Skeletal muscle satellite cell (primary cell): ENCODE data around the gene ADGRD2.

Experiments
- H3K27me3 ChIP-seq: 2 replicates; pipeline ENCODE4 v1.7.0; 2013; ENCODE audit warnings: low read length; ENCODE audit not compliant: control insufficient read depth, insufficient read depth
- H3K36me3 ChIP-seq: 2 replicates; pipeline ENCODE4 v1.7.0; 2013; ENCODE audit warnings: mild to moderate bottlenecking, control low read depth, low read length; ENCODE audit not compliant: insufficient read depth
- H3K4me1 ChIP-seq: 2 replicates; pipeline ENCODE4 v1.7.0; 2013; ENCODE audit warnings: low read length; ENCODE audit not compliant: control insufficient read depth, insufficient read depth
- H3K4me2 ChIP-seq: 2 replicates; pipeline ENCODE4 v1.7.0; 2013; ENCODE audit warnings: mild to moderate bottlenecking, low read length
- H3K4me3 ChIP-seq: 2 replicates; pipeline ENCODE4 v1.7.0; 2013; ENCODE audit warnings: low read length
- H3K9ac ChIP-seq: 2 replicates; pipeline ENCODE4 v1.7.0; 2013; ENCODE audit warnings: mild to moderate bottlenecking, low read depth, low read length, moderate library complexity
- H3K9me3 ChIP-seq: replicated peaks from 2 replicates; pipeline ENCODE4 v1.7.0; 2013; ENCODE audit warnings: mild to moderate bottlenecking, control low read depth, low read length

The ADGRD2 gene

DNA sequence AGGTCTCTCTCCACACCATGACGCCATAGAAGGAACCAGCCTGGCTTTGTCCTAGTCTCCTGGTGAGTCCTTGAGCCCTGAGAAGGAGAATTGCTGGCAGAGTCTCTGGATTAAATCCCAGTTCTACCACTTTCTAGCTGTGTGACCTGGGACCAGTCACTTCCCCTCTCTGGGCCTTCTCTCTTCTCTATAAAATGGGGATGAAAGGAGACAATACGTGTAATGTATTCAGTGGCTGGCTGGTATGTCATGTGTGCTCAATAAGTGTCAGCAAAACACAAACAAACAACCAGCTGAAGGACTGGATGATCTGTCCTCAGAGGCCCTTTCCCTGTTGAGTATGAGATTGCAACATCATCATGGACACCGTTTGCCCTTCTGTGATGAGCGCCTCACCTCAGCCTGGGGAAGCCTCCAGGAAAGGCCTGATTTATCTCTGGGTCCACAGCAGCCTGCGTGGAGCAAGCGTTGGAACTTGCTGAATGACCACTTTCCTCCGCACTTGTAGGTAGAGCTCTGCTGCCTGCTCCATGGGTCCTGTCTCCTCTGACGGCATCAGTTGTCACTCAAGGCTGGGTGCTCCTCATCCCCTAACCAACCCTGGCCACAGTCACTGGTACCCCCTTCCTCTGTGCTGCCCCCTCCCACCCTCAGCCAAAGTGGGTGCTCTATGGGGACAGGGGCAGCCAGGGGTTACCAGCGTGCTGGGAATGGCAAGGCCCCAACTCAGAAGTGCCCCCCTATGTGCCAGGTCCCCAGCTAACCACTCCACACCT is 60.6 kb downstream of the ADGRD2 start:
- Histone ChIP-seq H3K4me1 (no peaks in the 10 kb centered on the region), H3K9me3 (no peaks in the 10 kb centered on the region)

DNA sequence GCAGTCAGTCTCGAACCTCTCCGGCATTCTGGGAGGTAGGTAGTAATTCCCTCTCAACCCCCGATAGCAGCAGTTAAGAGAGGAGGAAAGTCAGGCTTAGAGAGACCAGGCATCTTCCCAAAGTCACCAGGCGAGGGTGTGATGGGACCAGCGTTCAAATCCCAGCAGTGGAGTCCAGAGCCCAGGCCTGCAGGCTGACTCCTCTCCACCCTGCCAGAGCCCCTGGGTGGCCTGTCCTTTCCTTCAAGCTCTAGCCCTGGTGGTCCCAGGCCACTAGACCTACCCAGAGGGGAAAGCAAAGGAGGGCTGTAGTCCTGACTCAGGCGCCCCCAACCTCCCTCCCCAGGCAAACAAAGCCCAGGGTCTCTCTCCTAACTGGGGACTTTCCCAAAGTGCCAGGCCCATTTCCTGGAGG is 61.2 kb downstream of the ADGRD2 start:
- no peaks in the 10 kb centered on the region for H3K4me1 ChIP-seq
- no peak overlapping the region for H3K4me3 ChIP-seq
- H3K4me2 ChIP-seq = no peak overlapping the region
- no peaks in the 10 kb centered on the region for H3K9me3 ChIP-seq
- H3K9ac ChIP-seq = no peak overlapping the region
- no peaks in the 10 kb centered on the region for H3K36me3 ChIP-seq
- H3K27me3 ChIP-seq = peaks cover 38% of the 10 kb centered on the region

More for the DNA sequence above, 60.6 kb downstream of the ADGRD2 start:
- no peak overlapping the region for H3K4me3 ChIP-seq
- no peak overlapping the region for H3K4me2 ChIP-seq
- H3K9ac ChIP-seq = no peak overlapping the region
- H3K27me3 ChIP-seq = peaks cover 40% of the 10 kb centered on the region
- no peaks in the 10 kb centered on the region for H3K36me3 ChIP-seq

DNA sequence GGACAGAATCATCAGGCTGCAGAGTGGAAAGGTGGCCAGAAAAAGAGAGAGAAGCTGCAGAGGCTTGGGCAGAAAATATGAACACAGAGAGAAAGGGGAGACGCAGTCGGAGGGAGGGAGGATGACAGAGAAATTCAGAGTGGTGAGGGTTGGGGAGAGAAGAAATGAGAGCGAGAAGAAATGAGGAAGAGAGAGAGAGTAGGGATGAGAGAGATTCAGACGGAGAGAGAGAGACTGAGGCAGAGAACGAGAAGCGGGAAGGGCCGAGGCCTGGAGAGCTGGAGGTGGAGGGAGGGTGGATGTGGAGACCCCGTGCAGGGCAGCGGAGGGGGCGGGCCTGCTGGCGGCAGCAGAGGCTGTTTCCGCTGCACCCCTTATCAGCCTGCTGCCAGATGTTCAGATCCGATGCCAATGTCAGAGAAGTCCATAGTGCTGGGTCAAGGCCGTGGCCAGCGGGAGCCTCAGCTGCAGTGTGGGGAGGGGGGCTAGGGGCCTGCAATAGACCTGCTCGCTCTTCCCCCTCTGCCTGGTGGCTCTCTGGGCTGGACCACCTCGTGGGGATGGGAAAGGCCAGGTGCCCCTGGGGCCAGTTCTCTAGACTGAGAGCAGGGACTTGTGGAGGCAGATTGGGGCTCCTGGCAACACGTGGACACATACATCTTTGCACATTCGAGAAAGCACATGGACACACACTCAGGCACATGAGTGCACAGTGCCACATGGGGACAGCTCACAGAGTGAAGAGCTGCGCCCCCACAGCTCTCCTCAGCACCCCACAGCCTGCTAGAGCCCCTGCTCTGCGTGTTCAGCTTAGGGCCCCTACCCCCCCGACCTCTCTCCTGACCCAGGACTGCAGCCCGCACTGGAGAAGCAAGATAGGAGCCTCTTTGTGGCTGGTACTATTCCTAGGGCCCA is 61.9 kb downstream of the ADGRD2 start:
- Histone ChIP-seq H3K4me2 (no peak overlapping the region), H3K4me1 (no peaks in the 10 kb centered on the region), H3K36me3 (no peaks in the 10 kb centered on the region), H3K4me3 (no peak overlapping the region), H3K27me3 (peaks cover 43% of the 10 kb centered on the region), H3K9me3 (no peaks in the 10 kb centered on the region), H3K9ac (no peak overlapping the region)

DNA sequence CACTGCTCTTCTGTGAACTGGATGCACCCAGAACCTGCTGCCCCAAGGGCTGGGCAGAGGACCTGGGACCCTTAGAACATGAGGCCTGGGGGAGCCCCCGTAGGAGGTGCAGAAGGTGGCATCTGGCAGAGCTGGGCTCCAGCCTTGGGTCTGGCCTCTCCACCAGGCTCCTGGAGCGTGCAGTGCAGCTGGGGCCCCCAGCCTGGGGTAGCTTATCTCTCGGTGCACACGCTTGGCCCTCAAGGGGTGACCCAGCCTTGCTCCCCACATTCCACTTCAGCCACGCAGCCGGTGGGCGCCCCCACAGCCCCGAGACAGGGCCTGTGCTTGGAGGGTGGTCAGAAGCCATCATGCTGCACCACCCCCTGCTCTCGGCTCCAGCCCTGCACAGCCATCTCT is 62.6 kb downstream of the ADGRD2 start:
- Histone ChIP-seq H3K36me3 (no peaks in the 10 kb centered on the region), H3K9me3 (no peaks in the 10 kb centered on the region), H3K27me3 (peaks cover 47% of the 10 kb centered on the region), H3K4me3 (no peak overlapping the region), H3K4me1 (no peaks in the 10 kb centered on the region), H3K4me2 (no peak overlapping the region), H3K9ac (no peak overlapping the region)

DNA sequence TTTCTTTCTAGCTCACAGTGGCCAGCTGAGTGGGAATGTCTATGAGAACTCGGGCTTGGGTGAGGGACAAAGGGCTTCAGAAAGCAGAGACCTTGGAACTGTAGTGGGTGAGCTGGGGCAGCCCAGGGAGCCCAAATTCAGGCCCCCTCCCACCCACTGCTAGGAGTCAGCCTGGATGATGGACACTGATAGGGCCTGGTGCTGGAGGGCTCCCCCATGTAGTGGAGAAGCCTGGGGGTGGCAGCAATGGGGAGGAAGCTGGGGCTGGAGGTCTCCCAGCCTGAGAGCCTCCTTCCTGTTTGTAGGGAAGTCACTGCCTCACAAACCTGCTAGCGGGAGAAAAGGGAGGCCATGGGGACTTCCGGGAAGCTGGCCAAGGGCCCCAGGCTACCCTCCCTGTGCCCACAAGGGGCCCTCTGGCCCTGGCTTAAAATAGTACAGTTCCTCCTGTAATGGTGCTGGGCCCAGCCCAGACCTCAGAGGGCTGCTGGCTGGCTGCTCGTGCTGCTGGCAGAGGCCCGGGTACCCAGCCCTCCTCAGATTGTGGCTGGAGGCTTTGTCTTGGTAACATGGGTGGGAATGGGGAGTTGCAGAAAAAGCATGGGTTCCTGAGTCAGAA is 63.2 kb downstream of the ADGRD2 start:
- no peaks in the 10 kb centered on the region for H3K9me3 ChIP-seq
- H3K4me3 ChIP-seq = no peak overlapping the region
- no peaks in the 10 kb centered on the region for H3K4me1 ChIP-seq
- H3K36me3 ChIP-seq = no peaks in the 10 kb centered on the region
- H3K9ac ChIP-seq = no peak overlapping the region
- no peak overlapping the region for H3K4me2 ChIP-seq
- peaks cover 54% of the 10 kb centered on the region for H3K27me3 ChIP-seq

DNA sequence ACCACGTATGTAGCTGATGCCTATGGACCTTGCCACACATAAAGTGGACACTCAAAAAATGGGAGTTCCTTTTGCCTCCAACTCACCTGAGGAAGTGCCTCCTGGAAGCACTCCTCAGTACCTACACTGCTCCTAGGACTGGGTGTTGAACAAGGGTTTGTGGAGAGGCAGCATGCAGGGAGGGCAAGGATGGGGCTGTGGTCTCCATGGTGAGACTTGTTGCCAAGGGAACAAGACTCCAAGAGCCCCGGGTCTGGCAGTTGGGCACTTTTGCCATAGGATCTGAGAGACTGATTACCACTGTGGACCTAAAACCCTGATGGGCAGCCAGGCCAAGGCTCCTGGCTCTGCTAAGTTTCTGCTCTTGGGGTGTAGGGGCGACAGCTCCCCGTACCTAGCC is 63.9 kb downstream of the ADGRD2 start:
- Histone ChIP-seq H3K27me3 (peaks cover 59% of the 10 kb centered on the region), H3K4me3 (no peak overlapping the region), H3K4me1 (no peaks in the 10 kb centered on the region), H3K9me3 (no peaks in the 10 kb centered on the region), H3K36me3 (no peaks in the 10 kb centered on the region), H3K9ac (no peak overlapping the region), H3K4me2 (no peak overlapping the region)

DNA sequence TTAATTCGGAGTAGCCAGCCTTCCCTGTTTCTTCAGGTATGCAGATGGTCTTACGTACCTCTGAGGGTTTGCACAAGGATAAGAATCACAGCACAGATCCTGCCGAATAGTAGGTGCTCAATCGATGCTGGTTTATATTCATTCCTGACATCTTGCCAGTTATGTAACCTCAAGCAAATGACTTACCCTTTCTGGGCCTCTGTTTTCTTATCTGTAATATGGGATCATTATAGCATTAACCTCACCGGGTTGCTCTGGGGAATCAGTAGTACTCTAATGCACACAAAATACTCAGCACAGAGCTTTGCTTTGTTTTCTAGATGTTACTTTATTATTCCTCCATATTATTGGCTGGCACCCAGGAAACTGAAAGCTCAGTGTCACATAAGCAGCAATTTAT is 64.6 kb downstream of the ADGRD2 start:
- no peaks in the 10 kb centered on the region for H3K36me3 ChIP-seq
- peaks cover 62% of the 10 kb centered on the region for H3K27me3 ChIP-seq
- H3K4me1 ChIP-seq = no peaks in the 10 kb centered on the region
- H3K4me3 ChIP-seq = no peak overlapping the region
- no peak overlapping the region for H3K9ac ChIP-seq
- no peak overlapping the region for H3K4me2 ChIP-seq
- H3K9me3 ChIP-seq = no peaks in the 10 kb centered on the region

DNA sequence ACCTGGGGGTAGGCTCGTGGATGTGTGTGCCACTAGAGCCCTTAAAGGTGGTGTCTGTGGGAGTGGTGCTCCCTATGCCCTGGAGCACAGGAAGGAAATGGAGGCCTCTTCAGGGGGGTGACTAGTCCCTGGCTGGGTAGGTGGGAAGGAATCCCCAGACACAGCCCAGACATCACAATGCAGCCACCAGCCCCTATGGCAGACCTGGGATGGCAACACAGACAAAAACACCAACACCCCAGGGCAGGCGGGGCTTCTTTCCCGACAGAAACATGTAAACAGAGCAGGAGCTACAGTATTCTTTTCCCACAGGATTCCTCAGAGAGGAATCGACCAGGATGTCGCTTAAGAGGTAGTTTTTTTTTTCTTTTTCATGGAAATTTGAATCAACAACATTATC is 67.3 kb downstream of the ADGRD2 start:
- peaks cover 57% of the 10 kb centered on the region for H3K27me3 ChIP-seq
- H3K9me3 ChIP-seq = no peaks in the 10 kb centered on the region
- no peaks in the 10 kb centered on the region for H3K4me1 ChIP-seq

DNA sequence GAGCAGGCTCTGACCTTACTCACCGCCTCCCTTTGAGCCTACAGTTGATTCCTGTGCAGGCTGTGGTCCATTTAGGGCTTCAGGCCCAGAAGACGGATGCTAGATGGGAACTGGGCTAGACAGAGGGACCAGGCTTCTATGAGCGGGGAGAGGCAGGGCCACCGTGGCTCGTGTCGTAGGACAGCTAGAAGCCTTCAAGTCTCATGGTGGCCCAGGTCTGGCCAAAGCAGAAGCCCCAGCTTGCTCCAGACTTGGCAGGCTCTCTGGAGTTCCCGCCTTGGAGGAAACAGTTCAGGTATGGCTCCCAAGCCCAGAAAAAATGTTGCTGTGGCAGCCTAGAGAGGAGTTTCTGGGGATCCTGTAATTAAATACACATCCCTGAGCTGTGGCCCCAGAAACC is 67.9 kb downstream of the ADGRD2 start:
- H3K4me2 ChIP-seq = no peak overlapping the region
- no peaks in the 10 kb centered on the region for H3K4me1 ChIP-seq
- H3K27me3 ChIP-seq = peaks cover 52% of the 10 kb centered on the region
- no peak overlapping the region for H3K9ac ChIP-seq
- no peaks in the 10 kb centered on the region for H3K36me3 ChIP-seq
- no peaks in the 10 kb centered on the region for H3K9me3 ChIP-seq
- no peak overlapping the region for H3K4me3 ChIP-seq

More for the DNA sequence above, 67.3 kb downstream of the ADGRD2 start:
- Histone ChIP-seq H3K9ac (no peak overlapping the region), H3K4me2 (no peak overlapping the region), H3K36me3 (no peaks in the 10 kb centered on the region), H3K4me3 (no peak overlapping the region)

DNA sequence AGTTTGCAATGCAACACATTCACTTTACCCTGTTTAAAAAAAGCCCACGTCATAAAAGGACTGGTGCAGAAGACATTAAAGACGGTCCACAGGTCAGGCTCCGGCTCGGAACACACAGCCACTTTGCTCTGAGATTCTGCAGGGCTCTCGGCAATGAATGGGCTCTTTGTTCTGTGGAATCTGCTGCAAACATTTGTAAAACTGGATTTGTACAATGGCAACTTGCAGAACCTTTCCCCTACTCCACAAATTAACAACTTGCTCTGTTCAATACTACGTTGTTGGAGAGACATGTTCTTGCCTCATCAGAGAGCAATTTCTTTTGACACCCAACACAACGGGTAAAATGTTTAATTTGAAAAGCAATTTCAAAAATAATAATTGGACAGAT is 70.0 kb downstream of the ADGRD2 start:
- H3K9me3 ChIP-seq = no peaks in the 10 kb centered on the region
- no peak overlapping the region for H3K4me2 ChIP-seq
- no peak overlapping the region for H3K4me3 ChIP-seq
- peaks cover 33% of the 10 kb centered on the region for H3K27me3 ChIP-seq
- no peaks in the 10 kb centered on the region for H3K4me1 ChIP-seq
- no peak overlapping the region for H3K9ac ChIP-seq
- H3K36me3 ChIP-seq = no peaks in the 10 kb centered on the region

DNA sequence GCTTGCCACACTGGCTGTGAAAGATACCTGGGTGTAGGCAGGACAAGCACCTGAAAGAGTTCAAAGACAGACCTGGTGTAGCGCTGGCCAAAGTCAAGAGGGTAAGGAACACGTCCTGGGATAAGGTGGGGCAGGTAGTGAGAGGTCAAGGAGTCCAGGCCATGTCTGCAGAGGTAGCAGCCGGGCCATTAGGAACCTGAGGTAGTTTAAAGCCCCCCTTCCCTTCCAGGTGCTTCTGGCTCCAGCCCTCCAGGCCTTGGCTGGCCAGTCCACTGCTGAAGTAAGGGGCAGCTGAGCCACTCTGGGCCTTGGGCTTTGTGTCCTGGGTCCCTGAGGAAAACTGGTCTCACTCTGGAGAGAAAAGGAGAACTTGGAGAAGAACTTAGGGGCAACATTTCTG is 70.9 kb downstream of the ADGRD2 start:
- Histone ChIP-seq H3K9me3 (no peaks in the 10 kb centered on the region), H3K36me3 (no peaks in the 10 kb centered on the region), H3K4me1 (no peaks in the 10 kb centered on the region), H3K9ac (no peak overlapping the region), H3K27me3 (peaks cover 27% of the 10 kb centered on the region), H3K4me2 (no peak overlapping the region), H3K4me3 (no peak overlapping the region)
